NCI-H2227 (cell line): ENCODE measurements around the gene AMBRA1.

Experiments used
- DNase-seq: peaks from one replicate; lab custom pipeline; 2025; ENCODE audit not compliant: unreplicated experiment; lab: John Stamatoyannopoulos, UW

Gene AMBRA1, protein sequence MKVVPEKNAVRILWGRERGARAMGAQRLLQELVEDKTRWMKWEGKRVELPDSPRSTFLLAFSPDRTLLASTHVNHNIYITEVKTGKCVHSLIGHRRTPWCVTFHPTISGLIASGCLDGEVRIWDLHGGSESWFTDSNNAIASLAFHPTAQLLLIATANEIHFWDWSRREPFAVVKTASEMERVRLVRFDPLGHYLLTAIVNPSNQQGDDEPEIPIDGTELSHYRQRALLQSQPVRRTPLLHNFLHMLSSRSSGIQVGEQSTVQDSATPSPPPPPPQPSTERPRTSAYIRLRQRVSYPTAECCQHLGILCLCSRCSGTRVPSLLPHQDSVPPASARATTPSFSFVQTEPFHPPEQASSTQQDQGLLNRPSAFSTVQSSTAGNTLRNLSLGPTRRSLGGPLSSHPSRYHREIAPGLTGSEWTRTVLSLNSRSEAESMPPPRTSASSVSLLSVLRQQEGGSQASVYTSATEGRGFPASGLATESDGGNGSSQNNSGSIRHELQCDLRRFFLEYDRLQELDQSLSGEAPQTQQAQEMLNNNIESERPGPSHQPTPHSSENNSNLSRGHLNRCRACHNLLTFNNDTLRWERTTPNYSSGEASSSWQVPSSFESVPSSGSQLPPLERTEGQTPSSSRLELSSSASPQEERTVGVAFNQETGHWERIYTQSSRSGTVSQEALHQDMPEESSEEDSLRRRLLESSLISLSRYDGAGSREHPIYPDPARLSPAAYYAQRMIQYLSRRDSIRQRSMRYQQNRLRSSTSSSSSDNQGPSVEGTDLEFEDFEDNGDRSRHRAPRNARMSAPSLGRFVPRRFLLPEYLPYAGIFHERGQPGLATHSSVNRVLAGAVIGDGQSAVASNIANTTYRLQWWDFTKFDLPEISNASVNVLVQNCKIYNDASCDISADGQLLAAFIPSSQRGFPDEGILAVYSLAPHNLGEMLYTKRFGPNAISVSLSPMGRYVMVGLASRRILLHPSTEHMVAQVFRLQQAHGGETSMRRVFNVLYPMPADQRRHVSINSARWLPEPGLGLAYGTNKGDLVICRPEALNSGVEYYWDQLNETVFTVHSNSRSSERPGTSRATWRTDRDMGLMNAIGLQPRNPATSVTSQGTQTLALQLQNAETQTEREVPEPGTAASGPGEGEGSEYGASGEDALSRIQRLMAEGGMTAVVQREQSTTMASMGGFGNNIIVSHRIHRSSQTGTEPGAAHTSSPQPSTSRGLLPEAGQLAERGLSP (N-terminal part only)

DNA sequence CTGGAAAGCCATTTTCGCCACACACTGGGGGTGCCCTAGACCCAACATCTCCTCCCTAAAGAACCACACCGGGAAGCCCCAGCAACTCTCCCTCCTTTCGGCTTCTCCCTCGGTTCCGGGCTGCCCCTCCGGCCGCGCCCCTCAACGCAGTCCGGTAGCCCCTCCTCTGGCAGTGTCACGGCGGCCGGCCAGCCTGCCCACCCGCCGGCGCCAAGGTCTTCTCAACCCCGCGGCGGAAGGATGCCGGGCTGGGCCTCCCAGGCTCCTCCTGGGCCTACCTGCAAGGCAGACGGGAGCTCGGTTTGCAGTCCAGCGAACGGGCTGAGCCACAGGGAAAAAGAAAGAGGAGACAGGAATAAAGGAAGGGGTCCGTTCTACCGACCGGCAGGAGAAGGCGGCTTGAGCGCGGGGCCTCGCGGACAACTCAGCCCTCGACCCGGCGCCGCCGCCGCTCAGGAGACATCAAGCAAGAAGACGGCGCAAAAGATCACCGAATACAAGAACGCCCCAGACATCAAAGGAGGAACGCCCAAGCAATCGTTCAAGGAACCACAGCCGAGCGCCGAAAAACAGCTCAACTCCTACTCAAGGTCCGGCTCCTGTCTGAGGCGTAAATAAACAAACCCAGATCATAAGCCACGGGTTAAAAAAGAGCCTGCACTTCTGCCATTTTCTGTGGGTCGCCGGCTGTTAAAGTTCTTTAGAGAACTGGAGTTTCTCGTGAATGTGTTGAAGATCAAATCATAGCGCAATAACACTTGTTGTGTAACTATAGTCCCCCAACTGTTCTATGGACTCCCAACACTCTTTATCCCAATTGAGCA, at the start of gene AMBRA1:
AMBRA1 (minus strand) TSS at position 474 of the 824 bp plus-strand sequence. CDS start 45,643 bp downstream, outside the sequence.
- DNase-seq: peak; percentile 91

DNA sequence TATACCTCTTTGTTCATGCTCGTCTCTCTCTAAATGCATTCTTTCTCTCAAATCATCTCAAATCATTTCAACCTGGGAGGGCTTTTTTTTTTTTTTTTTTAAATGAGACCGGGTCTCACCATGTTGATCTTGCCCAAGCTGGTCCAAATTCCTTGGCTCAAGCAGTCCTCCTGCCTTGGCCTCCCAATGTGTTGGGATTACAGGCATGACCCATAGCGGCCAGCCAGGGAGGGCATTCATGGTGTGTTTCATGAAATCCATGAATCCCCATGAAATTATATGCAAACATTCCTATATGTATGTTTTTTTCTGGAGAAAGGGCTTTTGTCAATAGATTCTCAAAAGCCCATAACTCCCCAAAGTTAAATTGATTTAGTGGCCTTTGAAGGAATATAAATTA, 49.7 kb upstream of the AMBRA1 start:
- DNase-seq: no peak

DNA sequence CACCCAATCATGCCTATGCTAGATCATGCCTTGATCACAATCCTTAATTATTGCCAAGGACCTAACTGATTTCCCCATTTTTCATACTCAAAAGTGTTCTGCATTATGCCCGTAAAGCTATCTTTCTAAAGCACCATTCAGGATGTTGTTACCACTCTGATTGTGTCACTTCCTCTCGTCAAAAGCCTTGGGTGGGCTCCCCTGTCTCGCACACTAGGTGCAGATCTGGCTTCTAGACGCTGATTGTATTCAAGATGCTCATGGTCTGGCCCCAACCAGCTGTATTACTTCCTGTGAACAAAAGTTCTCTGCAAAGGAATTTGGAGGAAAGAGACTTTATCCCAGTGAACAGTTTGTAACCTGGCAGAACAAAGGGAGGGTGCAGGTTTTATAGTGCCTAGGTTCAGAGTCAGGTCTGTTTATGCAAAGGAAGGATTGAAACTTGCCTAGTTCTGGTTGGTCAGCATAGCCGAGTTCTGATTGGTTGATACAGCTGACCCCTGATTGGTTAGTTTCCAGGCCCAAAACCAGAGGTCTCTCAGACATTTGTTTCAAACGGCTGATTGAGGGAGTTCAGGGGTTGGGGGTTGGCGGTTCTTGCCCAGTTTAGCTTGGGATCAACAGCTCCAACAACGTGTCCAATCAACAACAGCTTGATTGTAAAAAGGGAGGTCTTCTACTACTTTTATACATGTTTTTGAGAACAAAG, 49.0 kb upstream of the AMBRA1 start:
- DNase-seq: no peak

DNA sequence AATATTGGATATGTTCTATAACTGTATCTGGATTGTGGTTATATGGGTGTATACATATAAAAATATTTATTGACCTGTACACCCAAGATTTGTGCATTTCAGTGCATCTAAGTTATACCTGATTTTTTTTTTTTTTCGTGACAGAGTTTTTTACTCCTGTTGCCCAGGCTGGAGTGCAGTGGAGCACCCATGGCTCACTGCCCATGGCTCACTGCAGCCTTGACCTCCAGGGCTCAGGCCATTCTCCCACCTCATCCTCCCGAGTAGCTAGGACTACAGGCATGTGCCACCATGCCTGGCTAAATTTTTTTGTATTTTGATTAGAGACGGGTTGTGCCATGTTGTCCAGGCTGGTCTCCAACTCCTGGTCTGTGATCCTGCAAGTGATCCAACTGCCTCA, 47.8 kb upstream of the AMBRA1 start:
- DNase-seq: no peak

DNA sequence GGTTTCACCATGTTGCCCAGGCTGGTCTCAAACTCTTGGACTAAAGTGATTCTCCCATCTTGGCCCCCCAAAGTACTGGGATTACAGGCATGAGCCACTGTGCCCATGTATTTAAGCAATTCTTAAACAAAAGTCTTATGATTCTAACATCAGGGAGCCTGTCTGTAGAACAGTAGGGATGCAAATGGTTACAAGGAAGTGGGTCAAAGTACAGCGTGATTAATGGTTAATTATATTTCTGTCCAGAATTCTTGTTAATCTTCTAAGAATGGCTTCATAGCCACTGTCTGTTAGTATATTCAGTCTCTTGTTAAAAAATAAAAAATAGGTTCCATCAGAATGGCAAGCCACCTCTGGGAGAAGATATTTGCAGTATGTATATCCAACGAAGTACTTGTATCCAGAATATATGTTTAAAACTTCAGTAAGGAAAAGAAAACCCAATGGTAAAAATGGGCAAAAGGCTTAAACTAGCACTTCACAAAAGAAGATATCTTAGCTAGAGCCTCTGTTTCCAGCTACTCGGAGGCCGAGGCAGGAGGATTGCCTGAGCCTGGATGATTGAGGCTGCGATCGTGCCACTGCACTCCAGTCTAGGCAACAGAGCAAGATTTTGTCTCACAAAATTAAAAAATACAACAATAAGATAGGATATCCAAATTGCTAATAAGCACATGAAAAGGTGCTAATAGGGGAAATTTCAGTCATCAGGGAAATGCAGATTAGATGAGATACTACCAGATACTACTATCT, 46.4 kb upstream of the AMBRA1 start:
- no peak for DNase-seq

DNA sequence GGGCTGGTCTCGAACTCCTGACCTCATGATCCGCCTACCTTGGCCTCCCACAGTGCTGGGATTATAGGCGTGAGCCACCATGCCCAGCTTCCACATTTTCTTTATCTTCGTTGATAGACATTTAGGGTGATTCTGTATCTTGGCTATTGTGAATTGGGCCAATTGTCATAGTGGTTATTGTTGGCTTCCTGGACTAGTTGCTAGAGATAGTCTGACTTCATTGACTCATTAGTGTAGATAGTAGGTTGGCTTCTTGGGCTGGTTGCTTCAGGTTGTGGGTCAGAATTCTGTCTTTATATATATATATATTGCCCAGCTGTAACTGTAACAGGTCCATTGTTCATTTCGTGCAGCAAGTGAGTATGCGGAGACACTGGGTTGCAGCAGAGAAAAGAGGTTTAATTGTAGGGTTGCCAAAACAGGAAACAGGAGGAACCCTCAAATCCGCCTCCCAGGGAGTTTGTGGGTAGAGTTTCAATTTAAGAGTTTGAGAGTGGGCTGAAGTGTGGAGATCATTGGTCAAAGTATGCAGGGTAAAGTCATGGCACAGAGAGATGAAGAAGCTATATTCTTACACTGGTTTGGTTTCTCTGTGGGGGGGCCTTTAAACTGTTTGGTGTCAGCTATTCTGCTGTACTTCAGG, 45.5 kb upstream of the AMBRA1 start:
- peak; percentile 10 for DNase-seq

DNA sequence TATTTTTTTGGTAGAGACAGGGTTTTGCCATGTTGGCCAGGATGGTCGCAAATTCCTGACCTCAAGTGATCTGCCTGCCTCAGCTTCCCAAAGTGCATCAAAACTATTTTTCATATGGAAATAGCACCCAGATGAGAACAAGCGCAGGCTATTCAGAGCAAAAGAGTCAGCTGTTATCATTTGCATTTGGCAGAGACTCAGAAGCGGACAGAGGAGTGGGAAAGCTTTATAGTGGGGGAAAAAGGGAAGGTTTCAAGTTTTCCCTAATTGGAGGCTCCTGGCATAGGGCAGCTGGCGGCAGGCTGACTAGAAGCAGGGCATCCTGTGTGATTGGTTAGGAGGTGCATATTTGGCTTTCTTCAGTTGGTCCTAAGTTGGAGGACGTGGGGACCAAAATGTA, 43.7 kb upstream of the AMBRA1 start:
- DNase-seq: no peak

DNA sequence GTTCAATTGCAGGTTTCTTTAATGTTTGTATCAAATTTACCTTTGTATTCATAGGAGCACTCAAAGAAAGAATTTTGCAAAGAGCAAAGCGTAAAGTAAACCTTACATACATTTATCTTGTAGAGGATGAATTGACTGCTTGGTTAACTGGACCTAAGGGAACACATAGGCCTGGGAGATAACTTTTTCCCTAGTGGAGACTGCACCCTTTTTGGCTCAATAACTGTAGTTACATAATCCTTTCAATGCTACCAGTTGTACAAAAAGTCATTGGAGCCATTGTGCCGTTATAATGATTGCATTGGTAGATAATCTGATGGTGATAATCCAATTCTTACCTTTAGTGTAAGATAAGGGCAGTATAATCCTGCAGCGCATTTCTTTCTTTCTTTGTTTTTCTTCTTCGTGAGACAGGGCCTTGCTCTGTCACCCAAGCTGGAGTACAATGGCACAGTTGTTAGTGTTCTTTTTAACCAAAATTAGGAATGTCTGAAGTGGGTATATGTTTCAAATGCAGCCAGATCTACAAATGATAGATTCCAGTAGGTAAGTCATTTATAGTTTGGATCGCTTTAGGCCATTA, 41.8 kb upstream of the AMBRA1 start:
- no peak for DNase-seq

DNA sequence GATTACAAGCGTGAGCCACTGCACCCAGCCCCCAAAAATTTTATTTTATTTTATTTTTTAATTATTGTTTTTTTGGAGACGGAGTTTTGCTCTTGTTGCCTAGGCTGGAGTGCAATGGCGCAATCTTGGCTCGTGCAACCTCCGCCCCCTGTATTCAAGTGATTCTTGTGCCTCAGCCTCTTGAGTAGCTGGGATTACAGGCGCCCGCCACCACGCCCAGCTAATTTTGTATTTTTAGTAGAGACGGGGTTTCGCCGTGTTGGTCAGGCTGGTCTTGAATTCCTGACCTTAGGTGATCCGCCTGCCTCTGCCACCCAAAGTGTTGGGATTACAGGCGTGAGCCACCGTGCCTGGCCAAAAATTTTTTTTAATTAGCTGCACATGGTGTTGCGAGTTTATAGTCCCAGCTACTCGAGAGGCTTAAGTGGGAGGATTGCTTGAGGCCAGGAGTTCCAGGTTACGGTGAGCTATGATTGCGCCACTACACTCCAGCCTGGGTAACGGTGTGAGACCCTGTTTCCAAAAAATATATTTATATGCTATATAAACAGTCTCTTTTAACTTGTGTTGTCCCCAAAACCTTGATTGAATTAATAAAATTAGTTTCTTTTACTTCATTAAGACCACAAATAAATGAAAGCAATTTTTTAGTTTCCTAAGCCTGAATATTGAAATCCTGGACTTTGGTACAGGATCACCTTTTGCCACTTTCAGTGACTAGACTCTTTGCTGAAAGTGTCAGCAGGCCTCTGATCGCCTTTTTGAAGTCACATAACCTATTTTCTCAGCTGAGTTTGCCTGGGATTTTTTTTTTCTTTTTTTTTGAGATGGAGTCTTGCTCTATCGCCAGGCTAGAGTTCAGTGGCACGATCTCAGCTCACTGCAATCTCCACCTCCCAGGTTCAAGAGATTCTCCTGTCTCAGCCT, 39.7 kb upstream of the AMBRA1 start:
- DNase-seq: no peak

DNA sequence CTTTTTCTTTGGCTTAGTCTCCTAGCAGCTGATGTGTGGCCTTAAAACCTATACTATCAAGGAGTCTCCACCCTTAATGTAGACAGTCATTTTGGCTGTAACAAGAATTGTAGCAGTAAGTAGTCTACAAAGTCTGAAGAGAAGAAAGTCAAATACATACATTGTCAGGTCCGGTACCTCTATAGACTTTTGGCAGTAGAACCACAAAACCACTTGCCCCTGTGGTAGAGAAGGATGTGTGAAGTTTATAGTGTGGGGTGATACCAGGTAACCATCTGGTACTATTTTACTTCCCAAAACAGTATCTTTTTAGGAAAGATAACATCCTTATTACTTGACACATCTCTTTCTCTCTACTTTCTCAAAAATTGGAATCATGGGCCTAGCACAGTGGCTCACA, 38.7 kb upstream of the AMBRA1 start:
- DNase-seq: no peak

DNA sequence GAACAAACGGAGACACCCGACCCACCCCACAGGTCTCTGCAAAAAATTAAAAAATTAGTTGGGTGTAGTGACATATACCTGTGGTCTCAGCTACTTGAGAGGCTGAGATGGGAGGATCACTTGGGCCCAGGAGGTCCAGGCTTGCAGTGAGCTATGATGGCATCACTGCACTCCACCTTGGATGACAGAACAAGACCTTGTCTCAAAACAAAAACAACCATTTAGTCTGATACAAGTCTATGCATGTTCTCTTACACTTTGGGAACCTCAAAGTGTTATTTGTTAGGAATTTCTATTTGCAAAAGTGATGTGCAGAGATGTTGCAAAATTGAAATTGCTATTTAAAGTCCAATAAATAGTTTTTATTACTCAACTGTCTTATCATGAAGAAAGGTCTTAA, 37.9 kb upstream of the AMBRA1 start:
- DNase-seq: no peak

DNA sequence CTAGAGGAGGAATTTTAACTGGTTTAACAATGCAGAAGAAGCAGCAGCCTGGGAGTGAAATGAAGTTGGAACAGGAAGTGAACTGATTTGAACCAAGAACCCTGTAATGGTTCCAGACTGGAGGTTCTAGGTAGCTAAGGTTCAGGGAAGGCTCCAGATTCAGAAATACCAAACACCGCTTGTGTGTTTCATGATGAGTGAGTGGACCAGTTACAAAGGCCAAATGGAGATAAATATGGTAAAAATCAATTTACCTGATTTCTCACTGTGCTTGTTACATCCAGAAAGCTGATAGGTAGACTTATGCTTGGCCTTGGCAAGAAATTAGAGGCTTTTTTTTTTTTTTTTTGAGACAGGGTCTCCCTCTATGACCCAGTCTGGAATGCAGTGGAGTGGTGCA, 36.4 kb upstream of the AMBRA1 start:
- DNase-seq: no peak

DNA sequence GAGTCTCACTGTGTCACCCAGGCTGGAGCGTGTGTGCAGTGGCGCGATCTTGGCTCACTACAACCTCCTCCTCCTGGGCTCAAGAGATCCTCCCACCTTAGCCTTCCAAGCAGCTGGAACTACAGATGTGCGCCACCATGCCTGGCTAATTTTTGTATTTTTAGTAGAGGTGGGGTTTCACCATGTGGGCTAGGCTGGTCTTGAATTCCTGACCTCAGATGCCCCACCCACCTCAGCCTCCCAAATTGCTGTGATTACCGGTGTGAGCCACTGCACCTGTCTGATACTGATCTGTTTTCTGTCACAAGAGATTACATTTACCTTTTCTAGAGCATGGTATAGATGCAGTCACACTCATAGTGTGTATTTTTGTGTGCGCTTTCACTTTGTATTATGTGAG, 35.1 kb upstream of the AMBRA1 start:
- no peak for DNase-seq

DNA sequence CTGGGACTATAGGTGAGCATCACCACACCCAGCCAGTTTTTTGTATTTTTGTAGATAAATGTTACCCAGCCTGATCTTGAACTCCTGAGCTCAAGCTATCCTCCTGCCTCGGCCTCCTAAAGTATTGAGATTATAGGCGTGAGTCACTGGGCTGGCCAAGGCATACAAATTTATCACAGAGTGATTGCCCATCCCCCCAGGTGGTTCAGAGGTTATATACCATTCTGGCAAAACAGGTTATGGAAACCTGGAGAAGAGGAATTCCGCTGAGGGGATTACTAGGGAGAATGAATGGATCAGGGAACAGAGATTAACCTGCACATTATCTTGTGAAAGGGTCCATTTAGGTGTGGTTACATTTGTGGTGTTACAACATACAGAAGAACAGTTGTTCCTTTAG, 31.6 kb upstream of the AMBRA1 start:
- no peak for DNase-seq

DNA sequence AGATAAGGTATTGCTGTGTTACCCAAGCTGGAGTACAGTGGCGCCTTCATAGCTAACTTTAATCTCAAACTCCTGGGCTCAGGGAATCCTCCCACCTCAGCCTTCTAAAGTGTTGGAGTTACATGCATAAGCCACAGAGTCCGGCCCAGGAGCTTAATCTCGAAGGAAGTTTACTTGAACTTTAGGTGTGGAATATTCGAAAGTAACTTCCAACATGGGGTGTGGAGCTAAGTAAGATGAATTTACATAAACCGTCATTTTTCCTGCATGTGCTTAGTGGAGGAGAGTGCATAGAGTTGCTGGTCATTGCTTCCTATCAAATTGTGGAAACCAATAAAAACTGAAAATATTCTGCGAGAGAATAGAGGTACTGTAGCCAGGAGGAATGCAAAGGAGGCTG, 25.0 kb upstream of the AMBRA1 start:
- DNase-seq: peak; percentile 10

DNA sequence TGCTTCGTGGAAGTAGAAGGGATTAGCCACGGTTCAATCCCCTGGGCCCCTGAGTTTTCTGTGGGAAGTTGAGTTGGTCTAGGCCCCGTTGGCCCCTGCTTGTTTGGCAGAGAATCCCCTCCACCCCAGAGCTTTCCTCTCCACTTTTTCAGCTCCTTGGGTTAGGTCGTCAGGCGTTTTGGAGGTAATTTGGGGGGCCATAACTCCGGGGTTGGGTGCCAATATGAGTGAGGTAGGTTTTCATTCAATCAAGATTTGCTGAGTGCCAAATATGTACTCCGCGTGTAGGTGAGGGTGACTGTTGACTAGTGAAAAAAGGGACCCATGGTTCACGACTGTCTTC, 24.1 kb upstream of the AMBRA1 start:
- DNase-seq: no peak
